ENCODE data around the gene CDH4.

DNA sequence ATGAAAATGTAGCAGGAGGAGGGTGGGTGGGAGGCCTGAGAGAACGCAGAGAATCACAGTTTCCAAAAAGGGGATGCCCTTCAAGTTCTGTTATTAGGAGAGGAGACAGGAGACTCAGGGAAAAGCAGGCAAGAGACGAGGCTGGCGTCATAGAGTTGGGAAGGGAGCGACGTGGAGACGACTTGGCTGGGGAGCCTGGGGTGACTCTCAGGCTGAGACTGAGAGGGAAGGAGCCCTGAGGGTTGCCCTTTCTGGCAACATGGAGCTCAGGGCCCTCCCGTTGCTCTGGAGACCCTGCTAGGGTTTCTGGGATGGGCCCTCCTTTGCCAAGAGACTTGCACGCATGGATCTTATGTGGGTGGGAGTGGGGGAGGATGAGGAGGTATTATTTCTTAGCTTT, 108.9 kb downstream of the CDH4 start:
- TF ChIP-seq, protein P1, sequence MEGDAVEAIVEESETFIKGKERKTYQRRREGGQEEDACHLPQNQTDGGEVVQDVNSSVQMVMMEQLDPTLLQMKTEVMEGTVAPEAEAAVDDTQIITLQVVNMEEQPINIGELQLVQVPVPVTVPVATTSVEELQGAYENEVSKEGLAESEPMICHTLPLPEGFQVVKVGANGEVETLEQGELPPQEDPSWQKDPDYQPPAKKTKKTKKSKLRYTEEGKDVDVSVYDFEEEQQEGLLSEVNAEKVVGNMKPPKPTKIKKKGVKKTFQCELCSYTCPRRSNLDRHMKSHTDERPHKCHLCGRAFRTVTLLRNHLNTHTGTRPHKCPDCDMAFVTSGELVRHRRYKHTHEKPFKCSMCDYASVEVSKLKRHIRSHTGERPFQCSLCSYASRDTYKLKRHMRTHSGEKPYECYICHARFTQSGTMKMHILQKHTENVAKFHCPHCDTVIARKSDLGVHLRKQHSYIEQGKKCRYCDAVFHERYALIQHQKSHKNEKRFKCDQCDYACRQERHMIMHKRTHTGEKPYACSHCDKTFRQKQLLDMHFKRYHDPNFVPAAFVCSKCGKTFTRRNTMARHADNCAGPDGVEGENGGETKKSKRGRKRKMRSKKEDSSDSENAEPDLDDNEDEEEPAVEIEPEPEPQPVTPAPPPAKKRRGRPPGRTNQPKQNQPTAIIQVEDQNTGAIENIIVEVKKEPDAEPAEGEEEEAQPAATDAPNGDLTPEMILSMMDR (IDR thresholded peaks at IDR 0.05): no peak
- TF ChIP-seq POLR2A (IDR thresholded peaks at IDR 0.05): no peak
